Activated CD4-positive, alpha-beta memory T cell treated with anti-CD3 and anti-CD28 coated beads for 36 hours (primary cell): ENCODE data around the gene ZMIZ1. TPM values are rescaled to one million over a fixed set of nuclear protein-coding genes. Genes with fewer than 3 reads are reported as not detected.

ENCODE experiments used
- CTCF ChIA-PET: fragments of 350-600 bp; sonication (Branson Sonifier 250); formaldehyde crosslinking; loops from one replicate; lab custom pipeline; 2021; ENCODE audit warnings: antibody characterized with exemption, inconsistent platforms; lab: Charles Lee
- POLR2A ChIA-PET: fragments of 350-600 bp; sonication (Branson Sonifier 250); formaldehyde crosslinking; loops from one replicate; lab custom pipeline; 2021; ENCODE audit warnings: antibody characterized with exemption; lab: Charles Lee
- DNase-seq: peaks from one replicate; pipeline ENCODE4 v3.0.0-alpha.2; 2020
- H3K27ac Mint-ChIP-seq: one replicate; pipeline ENCODE4 v1.8.0; 2021; ENCODE audit warnings: mixed read lengths
- H3K27me3 Mint-ChIP-seq: one replicate; pipeline ENCODE4 v1.8.0; 2021; ENCODE audit warnings: mixed read lengths
- H3K36me3 Mint-ChIP-seq: one replicate; pipeline ENCODE4 v1.8.0; 2021; ENCODE audit warnings: mixed read lengths
- H3K4me1 Mint-ChIP-seq: one replicate; pipeline ENCODE4 v1.8.0; 2021; ENCODE audit warnings: low read depth, mixed read lengths
- H3K4me3 Mint-ChIP-seq: one replicate; pipeline ENCODE4 v1.8.0; 2021; ENCODE audit warnings: mild to moderate bottlenecking, mixed read lengths
- H3K9me3 Mint-ChIP-seq: one replicate; pipeline ENCODE4 v1.8.0; 2021; ENCODE audit warnings: mixed read lengths
- intact Hi-C: fragments of 100-400 bp; cut with micrococcal nuclease; formaldehyde crosslinking; loops from one replicate; pipeline ENCODE4 v1.15.1; 2023
- total RNA-seq, 2 experiments: library from RNA; stranded (reverse); gene quantifications; one replicate each; pipeline ENCODE4 v1.2.3, GENCODE V29; 2021

ZMIZ1 gene
- total RNA-seq, 2 experiments from 2014 or later: 28.5 to 29.2 TPM

- intact Hi-C loops: loop anchor here (1.0 to 2.0 kb wide), 2 partner anchors 7 to 17 kb away; no protein-coding TSS in a partner anchor
- Mint-ChIP-seq H3K4me3 (no peak overlapping the region), H3K36me3 (peaks cover 6% of the 10 kb centered on the region), H3K4me1 (peaks cover 62% of the 10 kb centered on the region), H3K9me3 (no peaks in the 10 kb centered on the region), H3K27me3 (no peaks in the 10 kb centered on the region), H3K27ac (peak overlapping the region; percentile 69)
- POLR2A ChIA-PET: interaction anchor here (1.6 kb wide), 1 partner anchor 37 kb away, joined by 5 read pairs; no protein-coding TSS in a partner anchor
- peak; percentile 59 for DNase-seq
- CTCF ChIA-PET: interaction anchor here (0.6 to 1.2 kb wide), 2 partner anchors 36 to 949 kb away, joined by 4 read pairs; no protein-coding TSS in a partner anchor
Measured at GRCh38 chr10:79249186-79250121, 180.7 kb downstream of the ZMIZ1 start.

GRCh38 chr10:79250259-79250658, 181.5 kb downstream of the ZMIZ1 start:
- DNase-seq: peak; percentile 27
- Mint-ChIP-seq H3K4me3 (no peak overlapping the region), H3K9me3 (no peaks in the 10 kb centered on the region), H3K4me1 (peaks cover 54% of the 10 kb centered on the region), H3K27ac (peak overlapping the region; percentile 69), H3K36me3 (peaks cover under 1% of the 10 kb centered on the region), H3K27me3 (no peaks in the 10 kb centered on the region)
- ChIA-PET CTCF (no interaction called here), POLR2A (no interaction called here)
- intact Hi-C loops: loop anchor here (1.0 kb wide), 1 partner anchor 8 kb away; no protein-coding TSS in a partner anchor

DNA sequence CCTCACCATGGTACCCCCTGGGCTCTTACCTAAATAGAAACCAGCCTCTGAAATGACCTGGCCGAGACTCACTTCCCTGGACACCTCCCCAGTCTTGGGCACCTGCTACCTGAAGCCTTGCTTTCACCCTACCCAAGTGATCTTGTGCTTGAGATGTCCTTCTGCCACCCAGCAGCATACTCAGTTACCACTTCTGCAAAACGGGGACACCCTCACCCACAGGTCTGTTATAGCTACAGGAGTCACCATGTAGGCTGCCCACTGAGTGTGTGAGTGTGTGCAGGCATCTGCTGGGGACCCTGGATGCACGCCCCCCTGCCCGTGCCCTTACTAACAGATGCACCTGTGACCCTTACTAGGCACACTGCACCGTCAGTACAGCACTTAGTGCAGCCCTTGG, 183.7 kb downstream of the ZMIZ1 start:
- H3K36me3 Mint-ChIP-seq: no peaks in the 10 kb centered on the region
- ChIA-PET CTCF (no interaction called here), POLR2A (no interaction called here)
- no peak overlapping the region for H3K4me3 Mint-ChIP-seq
- peaks cover 42% of the 10 kb centered on the region for H3K4me1 Mint-ChIP-seq
- no peaks in the 10 kb centered on the region for H3K9me3 Mint-ChIP-seq
- intact Hi-C loops: no loop called here
- no peaks in the 10 kb centered on the region for H3K27me3 Mint-ChIP-seq
- no peak overlapping the region for H3K27ac Mint-ChIP-seq
- no peak for DNase-seq

- intact Hi-C loops: no loop called here
- no peak overlapping the region for H3K27ac Mint-ChIP-seq
- H3K9me3 Mint-ChIP-seq: no peaks in the 10 kb centered on the region
- ChIA-PET POLR2A (no interaction called here), CTCF (no interaction called here)
- H3K4me1 Mint-ChIP-seq: peaks cover 37% of the 10 kb centered on the region
- no peaks in the 10 kb centered on the region for H3K36me3 Mint-ChIP-seq
- no peaks in the 10 kb centered on the region for H3K27me3 Mint-ChIP-seq
- DNase-seq: no peak
- H3K4me3 Mint-ChIP-seq: no peak overlapping the region
Measured at GRCh38 chr10:79252971-79253370, 184.2 kb downstream of the ZMIZ1 start.

DNA sequence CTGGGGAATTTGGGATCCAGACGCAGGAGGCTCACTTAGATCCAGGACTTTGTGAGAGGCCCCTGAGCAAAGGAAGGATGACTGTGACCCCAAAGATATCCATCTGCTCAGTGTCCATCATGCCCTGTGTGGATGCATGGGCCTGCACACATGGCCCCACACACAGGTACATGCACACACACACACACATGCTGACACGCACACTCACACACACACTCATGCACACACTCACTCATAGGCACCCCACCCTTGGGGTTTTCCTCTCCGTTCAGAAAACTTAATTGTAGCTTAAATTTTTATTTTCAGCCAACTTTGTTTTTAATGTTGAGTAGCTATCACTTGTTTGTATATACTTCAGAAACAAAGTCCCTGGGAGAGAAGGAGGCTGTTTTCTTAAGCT, 184.9 kb downstream of the ZMIZ1 start:
- peaks cover 31% of the 10 kb centered on the region for H3K4me1 Mint-ChIP-seq
- H3K36me3 Mint-ChIP-seq: no peaks in the 10 kb centered on the region
- intact Hi-C loops: no loop called here
- POLR2A ChIA-PET: interaction anchor here (0.7 kb wide), 1 partner anchor 1271 kb away, joined by 3 read pairs; no protein-coding TSS in a partner anchor
- H3K27ac Mint-ChIP-seq: no peak overlapping the region
- H3K4me3 Mint-ChIP-seq: no peak overlapping the region
- CTCF ChIA-PET: no interaction called here
- no peaks in the 10 kb centered on the region for H3K27me3 Mint-ChIP-seq
- H3K9me3 Mint-ChIP-seq: no peaks in the 10 kb centered on the region
- no peak for DNase-seq

DNA sequence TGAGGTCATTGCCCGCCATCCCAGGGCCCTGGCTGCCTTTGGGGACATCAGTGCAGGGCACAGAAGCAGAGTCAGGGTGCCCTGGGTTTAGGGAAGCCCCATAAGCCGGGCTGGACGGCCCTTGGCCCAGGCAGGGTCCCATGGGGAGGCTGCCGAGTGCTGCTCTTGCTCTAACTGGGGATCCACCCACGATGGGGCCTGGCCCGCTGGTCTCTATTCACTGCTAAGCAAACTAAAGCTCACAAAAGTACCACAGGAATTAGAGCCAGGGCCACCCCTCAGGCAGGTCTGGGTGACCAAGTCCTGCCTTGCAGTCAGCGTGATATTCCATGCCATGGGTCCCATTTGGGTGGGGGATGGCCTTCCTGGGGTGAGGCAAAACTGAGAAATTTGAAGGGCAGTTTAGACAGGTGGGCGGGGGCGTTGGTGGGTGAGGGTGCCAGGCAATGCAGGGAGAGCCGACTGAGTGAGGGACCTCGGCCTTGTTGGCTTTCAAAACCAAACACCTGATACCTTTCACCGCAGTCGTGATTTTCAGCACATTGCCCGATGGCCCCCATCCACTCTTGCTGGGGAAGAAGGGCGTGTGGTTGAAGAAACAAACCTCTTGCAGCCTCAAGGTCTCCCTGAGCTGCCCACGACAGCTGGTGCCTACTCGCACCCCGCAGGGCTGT, 185.7 kb downstream of the ZMIZ1 start:
- POLR2A ChIA-PET: interaction anchor here (0.7 kb wide), 1 partner anchor 1272 kb away, joined by 3 read pairs; no protein-coding TSS in a partner anchor
- DNase-seq: no peak
- Mint-ChIP-seq H3K27ac (no peak overlapping the region), H3K4me3 (no peak overlapping the region), H3K36me3 (no peaks in the 10 kb centered on the region), H3K27me3 (no peaks in the 10 kb centered on the region), H3K9me3 (no peaks in the 10 kb centered on the region), H3K4me1 (peaks cover 23% of the 10 kb centered on the region)
- CTCF ChIA-PET: no interaction called here
- intact Hi-C loops: no loop called here

DNA sequence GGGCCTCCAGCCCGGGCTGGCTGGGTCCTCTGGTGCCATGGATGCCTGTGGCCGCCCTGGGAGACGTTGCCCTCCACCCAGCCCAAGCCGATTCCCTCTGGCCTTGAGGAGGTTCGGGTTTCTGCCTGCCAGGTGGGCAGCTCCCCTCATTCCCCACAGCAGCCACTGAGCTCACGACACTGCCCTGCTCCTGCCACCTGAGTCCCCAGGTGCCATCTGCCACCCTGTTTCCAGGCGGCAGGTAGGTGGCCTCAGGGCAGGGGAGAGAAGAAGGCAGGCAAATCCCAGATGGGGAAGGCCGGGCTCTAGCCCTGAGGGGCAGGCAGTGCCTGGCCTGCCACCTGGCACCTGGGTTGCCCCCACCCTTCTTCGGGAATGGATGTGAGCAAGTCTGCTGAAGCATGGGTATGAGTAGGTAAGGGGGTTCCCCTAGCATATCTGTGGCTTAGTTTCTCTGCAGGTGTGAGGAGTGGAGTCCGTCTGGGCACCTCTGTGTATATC, 186.3 kb downstream of the ZMIZ1 start:
- CTCF ChIA-PET: no interaction called here
- Mint-ChIP-seq H3K9me3 (no peaks in the 10 kb centered on the region), H3K27ac (no peak overlapping the region)

GRCh38 chr10:79256264-79256806, 187.6 kb downstream of the ZMIZ1 start:
- Mint-ChIP-seq H3K4me3 (no peak overlapping the region), H3K27me3 (no peaks in the 10 kb centered on the region), H3K4me1 (peaks cover 7% of the 10 kb centered on the region), H3K27ac (no peak overlapping the region), H3K9me3 (no peaks in the 10 kb centered on the region), H3K36me3 (no peaks in the 10 kb centered on the region)
- CTCF ChIA-PET: no interaction called here
- POLR2A ChIA-PET: no interaction called here
- intact Hi-C loops: no loop called here
- DNase-seq: no peak

More for the DNA sequence above, 186.3 kb downstream of the ZMIZ1 start:
- H3K27me3 Mint-ChIP-seq: no peaks in the 10 kb centered on the region
- no peak for DNase-seq
- H3K4me3 Mint-ChIP-seq: no peak overlapping the region
- no peaks in the 10 kb centered on the region for H3K36me3 Mint-ChIP-seq
- intact Hi-C loops: no loop called here
- peaks cover 19% of the 10 kb centered on the region for H3K4me1 Mint-ChIP-seq
- POLR2A ChIA-PET: no interaction called here

- Mint-ChIP-seq H3K4me3 (no peak overlapping the region), H3K4me1 (peaks cover 6% of the 10 kb centered on the region), H3K27me3 (no peaks in the 10 kb centered on the region), H3K27ac (no peak overlapping the region), H3K36me3 (no peaks in the 10 kb centered on the region), H3K9me3 (no peaks in the 10 kb centered on the region)
- ChIA-PET POLR2A (no interaction called here), CTCF (no interaction called here)
- intact Hi-C loops: no loop called here
- DNase-seq: no peak
Measured at GRCh38 chr10:79258894-79259293, 190.1 kb downstream of the ZMIZ1 start.

DNA sequence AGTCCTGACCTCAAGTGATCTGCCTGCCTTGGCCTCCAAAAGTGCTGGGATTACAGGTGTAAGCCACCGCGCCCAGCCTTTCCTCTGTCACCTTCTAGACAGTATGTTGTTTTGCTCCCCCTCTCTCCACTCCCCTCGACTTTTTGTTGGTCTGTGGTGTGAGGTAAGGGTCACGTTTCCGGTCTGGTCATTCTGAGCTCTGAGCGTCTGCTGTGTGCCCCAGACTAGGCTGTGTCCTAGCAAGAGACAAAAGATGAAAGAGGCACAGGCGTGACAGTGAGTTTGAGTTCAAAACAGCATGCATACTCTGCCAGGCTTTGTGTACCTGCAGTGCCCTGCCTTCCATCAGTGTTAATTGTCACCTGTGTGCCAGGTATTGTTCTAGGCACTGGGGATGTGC, 191.1 kb downstream of the ZMIZ1 start:
- Mint-ChIP-seq H3K36me3 (no peaks in the 10 kb centered on the region), H3K27me3 (no peaks in the 10 kb centered on the region), H3K27ac (no peak overlapping the region), H3K4me3 (no peak overlapping the region), H3K9me3 (no peaks in the 10 kb centered on the region), H3K4me1 (peaks cover 6% of the 10 kb centered on the region)
- ChIA-PET CTCF (no interaction called here), POLR2A (no interaction called here)
- intact Hi-C loops: no loop called here
- no peak for DNase-seq

DNA sequence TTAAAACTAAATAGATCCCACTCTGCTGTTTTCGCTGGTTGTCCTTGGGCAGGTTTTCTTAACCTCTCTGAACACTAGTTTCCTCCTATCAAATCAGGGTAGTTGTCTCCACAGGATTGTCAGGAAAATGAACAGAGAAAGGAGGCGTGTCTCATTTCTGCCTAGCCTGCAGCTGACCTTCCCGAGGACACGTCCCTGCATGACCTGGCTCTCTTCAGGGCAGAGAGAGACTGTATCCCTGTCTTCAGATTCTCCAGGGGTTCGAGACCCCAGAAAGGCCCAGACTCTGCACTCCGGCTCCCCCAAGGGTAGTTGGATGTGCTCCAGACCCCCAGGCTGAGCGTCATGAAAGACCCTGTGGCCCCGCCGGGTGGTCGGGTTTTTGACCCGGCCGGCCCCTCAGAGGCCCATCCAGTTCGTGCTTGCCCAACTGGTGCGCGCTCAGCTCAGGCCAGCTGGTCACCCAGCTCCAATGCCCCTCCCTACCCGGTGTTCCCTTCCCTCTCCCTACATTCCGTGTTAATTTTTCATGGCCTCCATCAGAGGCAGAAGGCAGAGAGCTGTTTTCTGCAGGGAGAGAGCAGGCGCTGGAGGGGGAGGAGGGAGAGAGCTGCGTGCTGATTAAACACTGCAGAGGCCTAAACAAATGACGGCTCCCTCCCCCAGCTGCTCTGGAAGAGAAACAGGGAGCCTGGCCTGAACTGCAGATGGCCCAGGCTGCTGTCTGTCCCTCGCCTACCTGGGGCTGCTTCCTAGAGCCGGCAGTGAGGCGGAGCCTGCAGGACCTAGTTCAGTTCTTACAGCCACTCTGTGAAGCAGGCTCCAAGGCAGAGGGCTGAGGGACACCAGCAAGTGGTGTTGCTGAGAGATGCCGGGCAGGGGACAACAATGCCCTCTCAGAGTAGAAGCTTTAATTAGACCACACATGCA, 192.3 kb downstream of the ZMIZ1 start:
- no peak for DNase-seq
- ChIA-PET POLR2A (no interaction called here), CTCF (interaction anchor here (0.6 to 1.0 kb wide), 2 partner anchors 85 to 209 kb away, joined by 3 read pairs; no protein-coding TSS in a partner anchor)
- H3K36me3 Mint-ChIP-seq: no peaks in the 10 kb centered on the region
- H3K27ac Mint-ChIP-seq: no peak overlapping the region
- no peaks in the 10 kb centered on the region for H3K9me3 Mint-ChIP-seq
- H3K4me3 Mint-ChIP-seq: no peak overlapping the region
- H3K27me3 Mint-ChIP-seq: no peaks in the 10 kb centered on the region
- H3K4me1 Mint-ChIP-seq: peaks cover 10% of the 10 kb centered on the region
- intact Hi-C loops: no loop called here
